ENCODE data around the gene MAGEB17. TPM values are rescaled to one million over a fixed set of nuclear protein-coding genes. Genes with fewer than 3 reads are reported as not detected.
"Not testable (repeated sequence)": the region's sequence is repeated elsewhere in the genome, so short reads cannot be mapped to it uniquely, and the experiment has no call there.

MAGEB17 gene
- total RNA-seq, 1 donor from 2014 or later, result not detected

GRCh38 chrX:16145656-16146055, 21.6 kb upstream of the MAGEB17 start:
- TF ChIP-seq CTCF (IDR thresholded peaks at IDR 0.05; ENCODE audit: insufficient read depth, low read length, poor library complexity, severe bottlenecking), result no peak
- H3K36me3 ChIP-seq (ENCODE audit: control insufficient read depth, insufficient read depth, low read length), result no peaks in the 10 kb centered on the region
- no peak overlapping the region for H3K4me3 ChIP-seq (ENCODE audit: low read depth, low read length)
- DNase-seq (ENCODE audit: low read depth), result no peak
- H3K27me3 ChIP-seq (ENCODE audit: control insufficient read depth, insufficient read depth, low read length), result no peaks in the 10 kb centered on the region

- no peaks in the 10 kb centered on the region for H3K27me3 ChIP-seq (ENCODE audit: control insufficient read depth, insufficient read depth, low read length)
- DNase-seq (ENCODE audit: low read depth), result peak; percentile 10
- H3K36me3 ChIP-seq (ENCODE audit: control insufficient read depth, insufficient read depth, low read length), result no peaks in the 10 kb centered on the region
- H3K4me3 ChIP-seq (ENCODE audit: low read depth, low read length), result no peak overlapping the region
- TF ChIP-seq CTCF (IDR thresholded peaks at IDR 0.05; ENCODE audit: insufficient read depth, low read length, poor library complexity, severe bottlenecking), result no peak
These were observed 18.4 kb upstream of the MAGEB17 start for GRCh38 chrX:16148896-16149295.

- DNase-seq (ENCODE audit: low read depth), result no peak
- no peak for TF ChIP-seq CTCF (IDR thresholded peaks at IDR 0.05; ENCODE audit: insufficient read depth, low read length, poor library complexity, severe bottlenecking)
- no peaks in the 10 kb centered on the region for H3K36me3 ChIP-seq (ENCODE audit: control insufficient read depth, insufficient read depth, low read length)
- H3K27me3 ChIP-seq (ENCODE audit: control insufficient read depth, insufficient read depth, low read length), result no peaks in the 10 kb centered on the region
- H3K4me3 ChIP-seq (ENCODE audit: low read depth, low read length), result no peak overlapping the region
These were observed 11.6 kb upstream of the MAGEB17 start for GRCh38 chrX:16155581-16156096.

GRCh38 chrX:16156692-16157331, 10.5 kb upstream of the MAGEB17 start:
- H3K4me3 ChIP-seq (ENCODE audit: low read depth, low read length), result no peak overlapping the region
- DNase-seq (ENCODE audit: low read depth), result no peak
- TF ChIP-seq CTCF (IDR thresholded peaks at IDR 0.05; ENCODE audit: insufficient read depth, low read length, poor library complexity, severe bottlenecking), result no peak
- no peaks in the 10 kb centered on the region for H3K27me3 ChIP-seq (ENCODE audit: control insufficient read depth, insufficient read depth, low read length)
- no peaks in the 10 kb centered on the region for H3K36me3 ChIP-seq (ENCODE audit: control insufficient read depth, insufficient read depth, low read length)

GRCh38 chrX:16160729-16161128, 6.6 kb upstream of the MAGEB17 start:
- no peak for TF ChIP-seq CTCF (IDR thresholded peaks at IDR 0.05; ENCODE audit: insufficient read depth, low read length, poor library complexity, severe bottlenecking)
- no peaks in the 10 kb centered on the region for H3K36me3 ChIP-seq (ENCODE audit: control insufficient read depth, insufficient read depth, low read length)
- H3K4me3 ChIP-seq (ENCODE audit: low read depth, low read length), result no peak overlapping the region
- H3K27me3 ChIP-seq (ENCODE audit: control insufficient read depth, insufficient read depth, low read length), result no peaks in the 10 kb centered on the region
- peak; percentile 92 for DNase-seq (ENCODE audit: low read depth)

- DNase-seq (ENCODE audit: low read depth); H3K36me3 ChIP-seq (ENCODE audit: control insufficient read depth, insufficient read depth, low read length); H3K27me3 ChIP-seq (ENCODE audit: control insufficient read depth, insufficient read depth, low read length); H3K4me3 ChIP-seq (ENCODE audit: low read depth, low read length): not testable (repeated sequence)
These were observed 6.1 kb upstream of the MAGEB17 start for GRCh38 chrX:16161173-16161572.
